HG03521 (cell line): ENCODE data around the gene MYCN.
A peak's percentile ranks its signal among the peaks of the same experiment; 100 is the strongest.

Experiments
- ATAC-seq: cut with Tn5 transposase; IDR thresholded peaks from one replicate; pipeline ENCODE4 v1.9.1; 2021; ENCODE audit warnings: mild to moderate bottlenecking, moderate library complexity; ENCODE audit not compliant: unreplicated experiment

Gene MYCN

DNA sequence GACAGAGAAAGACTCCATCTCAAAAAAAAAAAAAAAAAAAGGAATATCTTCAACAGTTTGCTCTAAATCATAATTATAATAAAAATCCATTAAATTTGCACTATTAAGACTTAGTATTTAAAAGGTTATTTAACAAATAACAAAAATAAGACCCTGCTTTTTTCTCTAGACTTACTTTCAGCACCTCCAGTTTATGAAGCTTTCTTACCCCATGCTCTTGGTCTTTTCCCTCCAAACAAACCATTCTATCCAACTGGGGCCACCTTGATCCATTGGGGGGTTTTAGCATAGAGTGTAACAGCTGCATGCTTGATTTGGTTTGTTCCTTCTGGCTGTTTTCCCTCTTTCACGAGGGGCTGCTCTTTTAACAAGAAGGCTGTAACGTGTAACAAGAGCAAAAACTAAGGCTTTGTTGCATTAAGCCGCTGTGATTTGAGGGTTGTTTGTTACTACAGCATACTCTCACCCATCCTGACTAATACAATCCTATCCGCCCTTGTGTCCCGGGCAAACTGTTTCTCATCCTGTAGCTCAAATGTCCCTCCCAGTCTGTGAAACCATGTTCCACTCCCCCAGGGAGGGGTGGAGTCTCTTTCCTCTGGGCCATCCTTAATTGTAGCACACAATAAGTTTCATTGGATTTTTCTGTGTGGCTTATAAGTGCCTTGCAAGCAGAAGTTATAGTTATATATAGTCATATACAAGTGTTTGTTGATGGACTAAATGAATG lies 9.6 kb upstream of the MYCN start:
- no peak for ATAC-seq

DNA sequence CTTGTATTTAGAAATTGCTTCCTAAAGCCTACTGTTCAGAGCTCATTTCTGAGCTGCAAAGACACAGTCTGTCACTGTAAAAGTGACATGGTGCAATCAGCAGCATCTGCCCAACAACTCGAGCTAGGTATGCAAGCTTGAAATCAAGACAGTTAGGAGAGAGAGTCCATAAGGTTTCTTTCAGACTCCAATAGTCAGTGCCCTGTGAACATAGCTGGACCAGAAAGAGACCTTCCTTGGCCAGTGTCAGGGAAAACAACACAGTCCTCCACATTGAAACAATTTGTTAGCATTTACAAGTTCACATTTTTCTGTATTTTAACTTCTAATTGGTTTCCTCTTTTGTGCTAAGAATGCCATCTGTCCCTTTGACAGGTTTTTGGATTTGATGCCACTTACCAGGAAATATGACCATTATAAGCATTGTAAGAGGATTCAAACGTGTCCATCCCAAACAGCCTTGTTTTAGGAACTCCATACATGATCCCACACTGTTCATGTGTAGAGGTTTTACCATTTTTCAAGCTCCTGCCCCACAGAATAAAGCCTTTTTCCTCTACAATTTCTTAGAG lies 8.9 kb upstream of the MYCN start:
- no peak for ATAC-seq

DNA sequence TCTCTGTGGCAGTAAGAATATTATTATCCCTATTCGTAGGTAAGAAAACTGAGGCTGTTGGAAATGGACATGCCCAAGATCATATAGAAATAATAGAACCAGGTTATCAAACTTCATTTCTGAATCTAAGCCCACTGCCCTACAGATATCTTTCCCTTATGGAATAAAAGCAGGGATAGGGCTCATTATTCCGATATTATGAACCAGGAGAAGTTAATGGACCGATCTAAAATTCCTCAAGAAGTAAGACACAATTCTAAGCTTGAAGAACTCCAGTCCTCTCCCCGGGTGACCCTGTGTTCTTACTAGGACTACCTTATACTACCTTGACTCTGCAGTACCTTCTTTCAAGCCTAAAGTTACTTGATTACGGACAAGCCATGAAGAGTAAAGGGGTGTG lies 8.4 kb upstream of the MYCN start:
- ATAC-seq: no peak

DNA sequence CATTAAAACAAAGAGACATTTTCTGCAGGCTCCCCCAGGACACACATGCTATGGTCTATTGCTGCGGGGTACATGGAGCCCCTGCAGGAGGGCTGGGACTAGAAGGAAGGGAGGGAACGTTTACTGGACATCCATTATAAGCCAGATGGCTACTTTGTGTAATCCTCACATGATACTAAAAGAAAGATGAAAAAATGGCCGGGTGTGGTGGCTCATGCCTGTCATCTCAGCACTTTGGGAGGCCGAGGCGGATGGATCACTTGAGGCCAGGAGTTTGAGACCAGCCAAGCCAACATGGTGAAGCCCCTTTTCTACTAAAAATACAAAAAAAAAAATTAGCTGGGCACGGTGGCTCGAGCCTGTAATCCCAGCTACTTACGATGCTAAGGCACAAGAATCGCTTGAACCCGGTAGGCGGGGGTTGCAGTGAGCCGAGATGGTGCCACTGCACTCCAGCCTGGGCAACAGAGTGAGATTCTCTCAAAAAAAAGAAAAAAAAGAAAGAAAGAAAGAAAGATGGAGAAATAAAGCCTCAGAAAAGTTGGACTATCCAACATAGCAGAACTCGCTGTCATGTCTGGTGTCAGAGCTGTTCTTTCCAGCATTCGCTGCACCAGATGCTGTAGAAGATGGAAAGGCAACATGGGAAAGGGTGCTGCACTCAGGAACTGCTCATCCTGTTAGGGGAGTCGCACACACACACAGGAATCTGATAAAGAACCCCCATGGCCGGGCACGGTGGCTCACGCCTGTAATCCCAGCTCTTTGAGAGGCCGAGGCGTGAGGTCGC lies 7.8 kb upstream of the MYCN start:
- no peak for ATAC-seq

DNA sequence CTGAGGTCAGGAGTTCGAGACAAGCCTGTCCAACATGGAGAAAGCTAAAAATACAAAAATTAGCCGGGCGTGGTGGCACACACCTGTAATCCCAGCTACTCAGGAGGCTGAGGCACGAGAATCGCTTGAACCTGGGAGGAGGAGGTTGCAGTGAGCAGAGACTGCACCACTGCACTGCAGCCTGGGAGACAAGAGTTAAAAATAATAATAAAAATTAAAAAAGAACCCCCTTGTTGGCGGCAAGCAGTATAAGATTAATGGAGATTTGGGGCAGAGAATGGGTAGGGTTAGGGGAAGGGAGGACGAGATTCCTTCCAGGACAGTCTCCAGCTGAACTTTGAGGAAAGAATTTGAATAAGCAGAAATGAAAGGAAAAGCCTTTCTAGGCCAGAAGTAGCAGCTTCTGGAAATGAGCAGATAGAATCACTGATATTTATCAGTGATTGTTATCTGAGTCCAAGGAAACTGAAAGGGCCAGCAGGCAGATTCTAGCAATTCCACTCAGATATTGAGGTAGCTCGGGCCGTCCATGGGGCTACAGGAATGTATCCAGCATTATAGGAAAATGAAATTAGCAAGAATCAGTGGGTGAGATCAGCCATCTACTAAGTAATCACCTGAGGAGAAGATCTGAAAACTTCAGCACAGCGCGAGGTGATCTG lies 7.0 kb upstream of the MYCN start:
- ATAC-seq: no peak

DNA sequence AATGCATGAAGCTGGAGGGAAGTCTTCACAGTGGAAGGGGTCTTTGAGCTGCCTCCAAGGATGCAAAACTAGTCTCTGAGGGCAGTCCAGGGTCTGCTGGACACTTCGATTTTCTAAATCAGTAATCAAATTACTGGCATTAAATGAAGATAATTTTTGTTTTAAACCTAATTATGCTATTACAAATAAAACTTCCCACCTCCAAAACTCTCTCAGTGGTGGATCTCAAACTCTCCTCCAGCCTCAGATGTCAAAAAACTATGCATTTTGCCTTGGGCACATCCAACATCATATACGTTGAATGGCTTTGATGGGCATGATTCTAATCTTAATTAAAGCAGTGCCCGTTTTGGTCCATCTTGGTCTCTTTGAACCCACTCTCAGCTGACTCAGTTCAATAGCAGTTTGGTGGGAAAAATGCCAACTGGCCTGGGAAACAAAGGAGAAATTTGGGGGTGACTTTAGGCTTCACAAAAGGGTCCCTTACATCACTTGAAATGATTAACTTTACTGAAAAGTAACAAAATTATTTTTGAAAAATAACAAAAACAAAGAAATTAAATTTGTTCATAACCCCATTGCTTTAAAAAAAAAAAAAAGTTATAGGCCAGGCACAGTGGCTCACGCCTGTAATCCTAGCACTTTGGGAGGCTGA lies 5.9 kb upstream of the MYCN start:
- ATAC-seq: no peak

DNA sequence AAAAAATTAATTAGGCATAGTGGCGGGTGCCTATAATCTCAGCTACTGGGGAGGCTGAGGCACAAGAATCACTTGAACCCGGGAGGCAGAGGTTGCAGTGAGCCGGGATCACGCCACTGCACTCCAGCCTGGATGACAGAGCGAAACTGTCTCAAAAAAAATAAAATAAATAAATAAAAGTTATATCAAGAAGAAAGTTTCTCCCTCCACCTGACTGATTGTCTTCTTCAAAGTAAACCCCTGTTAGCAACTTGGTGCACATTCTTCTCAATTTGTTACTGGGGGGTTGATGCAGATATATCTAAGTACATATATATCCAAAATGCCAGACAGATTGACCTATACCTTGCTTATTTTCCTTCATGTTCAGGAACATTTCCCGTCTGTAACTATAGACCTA lies 5.2 kb upstream of the MYCN start:
- no peak for ATAC-seq

DNA sequence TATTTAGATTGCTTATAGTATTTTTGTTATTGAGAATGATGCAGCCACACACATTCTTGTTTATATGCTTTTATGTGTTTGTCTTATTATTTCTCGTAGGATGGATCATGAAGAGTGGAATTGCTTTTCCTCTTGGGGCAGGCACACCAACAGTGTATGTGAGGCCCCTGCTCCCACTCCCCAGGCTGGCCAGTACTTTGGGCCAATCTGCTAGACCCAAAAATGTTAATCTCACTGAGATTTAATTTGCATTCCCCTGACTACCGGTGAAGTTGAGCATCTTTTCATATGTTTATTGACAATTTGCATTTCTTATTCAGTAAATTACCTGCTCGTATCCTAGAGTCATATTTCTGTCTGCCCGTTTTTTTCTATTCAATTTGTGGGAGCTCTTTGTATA lies 4.7 kb upstream of the MYCN start:
- ATAC-seq: no peak

DNA sequence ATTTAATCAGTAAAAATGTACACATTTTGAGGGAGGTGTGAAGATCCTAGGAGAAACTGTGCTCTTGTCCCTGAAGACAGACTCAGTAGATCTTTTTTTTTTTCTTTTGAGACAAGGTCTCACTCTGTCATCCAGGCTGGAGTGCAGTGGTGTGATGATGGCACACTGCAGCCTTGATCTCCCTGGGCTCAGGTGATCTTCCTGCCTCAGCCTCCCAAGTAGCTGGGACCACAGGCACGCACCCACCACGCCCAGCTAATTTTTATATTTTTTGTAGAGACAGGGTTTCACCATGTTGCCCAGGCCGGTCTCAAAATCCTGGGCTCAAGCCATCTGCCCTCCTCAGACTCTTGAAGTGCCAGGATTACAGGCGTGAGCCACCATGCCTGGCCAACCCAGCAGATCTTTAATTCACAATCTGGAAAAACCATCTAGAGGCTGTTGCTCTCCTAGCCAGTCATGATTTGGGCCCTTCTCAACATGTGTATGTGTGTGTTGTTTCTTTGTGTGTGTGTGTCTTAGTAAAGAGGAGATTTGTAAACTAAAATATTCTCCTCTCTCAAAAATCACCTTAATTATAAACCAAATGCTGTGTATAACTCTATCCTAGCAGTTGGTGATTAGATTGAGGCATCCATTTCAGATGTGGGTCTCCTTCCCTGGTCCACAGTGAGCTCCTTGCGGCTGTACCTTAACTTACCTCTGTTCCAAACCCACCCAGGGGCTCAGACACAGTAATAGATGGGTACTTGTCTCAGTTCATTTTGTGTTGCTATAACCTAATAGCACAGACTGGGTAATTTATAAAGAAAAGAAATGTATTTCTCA lies 3.9 kb upstream of the MYCN start:
- no peak for ATAC-seq

DNA sequence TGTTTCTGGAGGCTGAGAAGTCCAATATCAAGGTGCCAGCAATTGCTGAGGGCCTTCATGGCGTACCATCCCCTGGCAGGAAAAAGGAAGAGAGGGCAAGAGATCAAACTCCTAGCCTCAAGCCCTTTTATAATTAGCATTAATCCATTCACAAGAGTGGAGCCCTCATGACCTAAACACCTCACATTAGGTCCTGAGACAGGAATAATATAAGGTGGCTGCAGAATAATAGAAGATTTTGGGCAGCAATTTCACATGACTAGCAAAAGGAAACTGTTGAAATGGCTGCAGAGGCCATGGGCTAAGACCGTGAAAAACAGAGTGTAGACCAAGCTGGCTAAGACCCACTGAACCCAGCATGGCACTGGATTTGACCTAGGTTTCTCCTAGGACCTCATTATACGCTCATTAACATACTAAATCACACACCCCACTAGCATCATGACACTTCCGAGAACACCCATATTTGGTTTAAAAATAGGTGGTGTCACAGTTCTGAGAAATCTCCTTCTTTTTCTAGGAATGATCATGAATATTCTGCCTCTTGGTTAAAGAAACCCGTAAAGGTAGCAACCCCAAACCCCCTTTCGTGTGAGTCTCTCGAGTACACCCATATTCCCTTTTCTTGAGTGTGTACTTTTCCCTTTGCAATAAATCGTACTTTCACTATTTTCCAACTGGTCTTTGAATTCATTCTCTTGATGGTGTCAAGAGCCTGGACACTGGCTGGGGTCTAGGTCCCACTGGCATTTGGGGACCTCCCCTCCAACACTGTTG lies 3.1 kb upstream of the MYCN start:
- no peak for ATAC-seq

DNA sequence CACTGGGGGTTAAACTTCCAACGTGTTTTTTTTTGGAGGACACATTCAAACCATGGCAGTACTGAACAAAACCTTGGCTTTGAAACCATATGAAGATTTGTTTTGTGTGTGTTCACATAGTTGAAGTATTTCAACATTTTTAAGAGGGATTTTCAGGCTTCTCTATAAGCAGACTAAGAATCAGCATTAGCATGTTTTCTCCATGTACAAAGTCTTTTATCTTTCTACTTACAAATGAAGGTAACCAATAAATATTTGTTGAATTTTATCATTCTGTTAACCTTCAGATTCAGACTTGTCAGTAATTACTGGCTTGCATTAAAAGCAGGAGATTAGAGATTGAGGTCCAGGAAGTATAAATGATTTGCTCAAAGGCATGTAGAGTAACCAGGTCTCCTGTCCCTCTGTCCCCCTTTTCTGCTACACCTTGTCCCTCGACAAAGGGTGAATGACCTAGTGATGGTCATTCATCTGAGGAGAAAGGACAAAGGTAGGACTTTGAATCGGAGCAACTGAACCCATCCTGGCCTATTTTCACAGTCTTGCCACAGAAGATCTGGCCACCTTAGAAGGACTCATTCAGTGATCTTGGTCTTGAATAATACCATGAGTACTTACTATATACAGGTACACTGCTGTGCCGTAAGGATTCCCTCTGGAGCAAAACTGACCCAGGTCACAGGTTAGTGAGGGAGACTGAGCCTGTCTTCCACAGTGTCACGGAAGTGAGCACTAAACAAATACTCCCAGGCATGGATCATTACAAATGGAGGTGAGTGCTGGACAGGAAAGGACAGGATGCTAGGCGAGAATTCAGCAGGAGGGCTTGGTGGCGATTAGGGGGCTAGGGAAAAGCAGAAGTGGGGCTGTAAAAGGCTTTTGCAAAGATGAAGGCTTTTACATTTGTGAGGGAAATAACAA lies 2.2 kb upstream of the MYCN start:
- ATAC-seq: no peak

DNA sequence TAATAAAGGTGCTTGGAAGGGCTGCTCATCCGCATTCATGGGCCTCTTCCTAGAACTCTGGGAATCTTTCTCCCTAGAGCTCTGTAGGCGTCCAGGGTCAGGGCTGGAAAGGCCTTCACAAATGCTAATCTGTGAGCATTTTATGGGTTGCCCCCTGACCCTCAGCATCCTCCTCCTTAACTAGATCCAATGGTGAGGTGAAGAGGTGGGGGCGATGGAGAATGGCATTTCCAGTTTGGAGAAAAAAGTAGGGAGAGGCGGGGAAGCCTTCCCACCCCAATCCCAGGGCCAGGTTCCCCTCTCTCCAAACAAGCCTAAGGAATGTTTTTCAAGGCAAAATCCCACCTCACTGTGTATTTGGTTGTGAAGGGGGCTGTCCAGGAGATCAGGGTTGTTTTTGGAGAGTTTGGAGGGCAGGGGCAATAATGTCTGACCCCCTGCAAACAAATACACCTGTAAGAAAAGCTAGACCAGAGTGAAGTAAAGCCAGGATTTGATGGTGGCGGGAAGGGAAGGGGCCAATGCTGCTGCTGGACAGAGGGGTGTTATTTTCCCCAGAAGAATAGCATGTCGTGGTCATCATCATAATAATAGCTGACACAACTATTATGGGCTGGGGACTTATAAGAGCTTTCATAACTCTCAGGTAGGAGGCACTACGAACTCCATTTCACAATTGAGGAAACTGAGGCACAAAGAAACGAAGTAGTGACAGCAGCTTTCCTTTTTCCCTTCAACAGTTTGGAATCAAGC lies 1.4 kb upstream of the MYCN start:
- ATAC-seq: no peak

DNA sequence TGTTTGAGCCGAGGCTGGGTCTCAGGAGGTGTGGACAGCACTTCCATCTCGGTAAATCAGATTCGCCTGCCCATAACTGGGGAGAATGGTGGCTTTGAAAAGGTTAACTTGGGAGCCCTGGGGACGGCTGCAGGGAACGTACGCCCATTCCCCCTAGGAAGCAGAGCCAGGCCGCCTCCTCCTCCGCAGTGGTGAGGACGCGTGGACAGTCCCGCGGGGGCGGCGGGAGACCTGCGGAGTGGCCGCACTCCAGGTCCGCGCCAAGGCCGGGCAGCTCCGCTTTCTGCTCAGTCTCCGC lies 845 bp upstream of the MYCN start:
- ATAC-seq: peak; percentile 66

DNA sequence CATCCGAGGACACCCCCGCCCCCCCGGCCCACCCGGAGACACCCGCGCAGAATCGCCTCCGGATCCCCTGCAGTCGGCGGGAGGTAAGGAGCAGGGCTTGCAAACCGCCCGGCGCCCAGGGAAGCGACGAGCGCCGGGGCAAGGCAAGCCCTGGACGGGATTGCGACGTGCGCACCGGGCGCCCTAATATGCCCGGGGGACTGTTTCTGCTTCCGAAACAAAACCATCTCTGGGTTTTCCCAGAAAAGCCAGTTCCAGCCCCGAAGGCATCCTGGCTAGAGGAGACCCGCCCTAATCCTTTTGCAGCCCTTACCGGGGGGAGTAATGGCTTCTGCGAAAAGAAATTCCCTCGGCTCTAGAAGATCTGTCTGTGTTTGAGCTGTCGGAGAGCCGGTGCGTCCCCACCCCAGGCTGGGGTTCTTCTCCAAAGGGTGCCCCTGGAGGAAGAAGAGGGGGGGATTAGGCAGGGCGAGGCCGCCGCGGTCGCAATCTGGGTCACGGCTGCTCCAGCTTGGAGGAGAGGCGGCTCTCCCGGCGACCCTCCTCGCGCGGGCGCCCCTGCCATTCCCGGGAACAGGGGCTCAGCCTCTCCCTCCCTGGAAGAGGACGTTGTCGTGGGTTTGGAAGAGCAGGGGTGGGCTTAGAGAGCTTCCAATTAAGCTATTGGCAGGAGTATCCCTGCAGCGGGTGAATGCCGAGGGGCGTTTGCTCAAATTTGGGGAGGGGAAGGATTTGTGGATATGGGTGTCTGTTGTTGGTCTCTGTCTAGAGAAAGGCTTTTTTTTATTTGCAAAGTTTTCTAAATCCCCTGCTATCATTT lies 521 bp downstream of the MYCN start:
- no peak for ATAC-seq

DNA sequence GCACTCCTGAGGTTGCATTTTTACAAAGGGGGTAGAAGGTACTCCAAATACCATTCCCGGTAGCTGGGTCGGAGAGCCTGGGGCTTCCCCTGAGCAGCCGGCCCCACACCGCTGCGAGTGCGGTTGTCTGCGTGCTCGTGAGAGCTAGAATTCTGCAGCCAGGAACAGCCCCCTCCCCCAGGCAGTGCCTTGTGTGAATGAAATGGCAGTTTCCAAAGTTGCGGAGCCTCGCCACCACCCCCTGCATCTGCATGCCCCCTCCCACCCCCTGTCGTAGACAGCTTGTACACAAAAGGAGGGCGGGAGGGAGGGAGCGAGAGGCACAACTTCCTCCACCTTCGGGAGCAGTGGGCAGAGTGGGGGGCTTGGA lies 1.1 kb downstream of the MYCN start:
- no peak for ATAC-seq

DNA sequence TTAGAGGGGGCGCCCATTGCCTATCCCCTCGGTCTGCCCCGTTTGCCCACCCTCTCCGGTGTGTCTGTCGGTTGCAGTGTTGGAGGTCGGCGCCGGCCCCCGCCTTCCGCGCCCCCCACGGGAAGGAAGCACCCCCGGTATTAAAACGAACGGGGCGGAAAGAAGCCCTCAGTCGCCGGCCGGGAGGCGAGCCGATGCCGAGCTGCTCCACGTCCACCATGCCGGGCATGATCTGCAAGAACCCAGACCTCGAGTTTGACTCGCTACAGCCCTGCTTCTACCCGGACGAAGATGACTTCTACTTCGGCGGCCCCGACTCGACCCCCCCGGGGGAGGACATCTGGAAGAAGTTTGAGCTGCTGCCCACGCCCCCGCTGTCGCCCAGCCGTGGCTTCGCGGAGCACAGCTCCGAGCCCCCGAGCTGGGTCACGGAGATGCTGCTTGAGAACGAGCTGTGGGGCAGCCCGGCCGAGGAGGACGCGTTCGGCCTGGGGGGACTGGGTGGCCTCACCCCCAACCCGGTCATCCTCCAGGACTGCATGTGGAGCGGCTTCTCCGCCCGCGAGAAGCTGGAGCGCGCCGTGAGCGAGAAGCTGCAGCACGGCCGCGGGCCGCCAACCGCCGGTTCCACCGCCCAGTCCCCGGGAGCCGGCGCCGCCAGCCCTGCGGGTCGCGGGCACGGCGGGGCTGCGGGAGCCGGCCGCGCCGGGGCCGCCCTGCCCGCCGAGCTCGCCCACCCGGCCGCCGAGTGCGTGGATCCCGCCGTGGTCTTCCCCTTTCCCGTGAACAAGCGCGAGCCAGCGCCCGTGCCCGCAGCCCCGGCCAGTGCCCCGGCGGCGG lies 1.7 kb downstream of the MYCN start:
- no peak for ATAC-seq
